AG08395 (cell line): ENCODE data around the gene RIMKLB.
"Not testable (repeated sequence)": the region's sequence is repeated elsewhere in the genome, so short reads cannot be mapped to it uniquely, and the experiment has no call there.

Experiments used
- DNase-seq: peaks from one replicate; pipeline ENCODE4 v3.0.0; 2012; ENCODE audit warnings: mixed read lengths, low spot score

RIMKLB gene

DNA sequence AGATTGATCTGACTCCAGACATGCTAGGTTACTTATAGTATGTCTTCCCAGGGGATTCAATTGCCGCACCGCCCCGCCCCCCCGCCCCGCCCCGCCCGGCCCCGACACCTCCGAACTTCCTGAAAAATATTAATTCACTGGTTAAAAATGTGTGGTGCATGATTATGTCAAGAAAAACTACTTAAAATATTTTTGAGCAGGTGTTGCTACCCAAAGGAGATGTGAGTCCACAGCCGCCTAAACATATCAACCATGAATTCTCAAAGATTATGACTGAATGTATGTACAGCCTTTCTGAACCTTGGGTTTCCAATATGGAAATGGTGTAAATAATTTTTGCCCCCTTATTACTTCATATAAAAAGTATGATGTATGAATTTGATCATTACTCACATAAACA, 2.7 kb upstream of the RIMKLB start:
- no peak for DNase-seq

- no peak for DNase-seq
These were observed 1.2 kb upstream of the RIMKLB start for GRCh38 chr12:8696442-8697090.

DNA sequence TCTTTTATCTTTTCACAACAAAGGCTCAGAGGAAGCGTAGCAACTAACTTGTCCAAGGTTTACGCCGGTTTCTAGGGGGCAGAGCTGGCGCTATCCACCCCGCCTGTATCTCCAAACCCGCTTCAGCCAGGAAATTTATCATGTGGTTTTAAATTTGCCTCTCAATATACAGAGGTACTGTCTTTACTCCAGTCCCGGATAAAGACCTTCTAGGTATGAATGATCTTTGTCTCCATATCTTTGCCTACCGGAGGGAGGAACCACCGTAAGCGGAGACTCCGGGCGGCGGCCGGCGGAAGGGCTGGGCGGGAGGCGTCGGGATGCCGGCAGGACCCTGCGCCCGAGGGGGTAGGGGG, 693 bp upstream of the RIMKLB start:
- peak; percentile 31 for DNase-seq

DNA sequence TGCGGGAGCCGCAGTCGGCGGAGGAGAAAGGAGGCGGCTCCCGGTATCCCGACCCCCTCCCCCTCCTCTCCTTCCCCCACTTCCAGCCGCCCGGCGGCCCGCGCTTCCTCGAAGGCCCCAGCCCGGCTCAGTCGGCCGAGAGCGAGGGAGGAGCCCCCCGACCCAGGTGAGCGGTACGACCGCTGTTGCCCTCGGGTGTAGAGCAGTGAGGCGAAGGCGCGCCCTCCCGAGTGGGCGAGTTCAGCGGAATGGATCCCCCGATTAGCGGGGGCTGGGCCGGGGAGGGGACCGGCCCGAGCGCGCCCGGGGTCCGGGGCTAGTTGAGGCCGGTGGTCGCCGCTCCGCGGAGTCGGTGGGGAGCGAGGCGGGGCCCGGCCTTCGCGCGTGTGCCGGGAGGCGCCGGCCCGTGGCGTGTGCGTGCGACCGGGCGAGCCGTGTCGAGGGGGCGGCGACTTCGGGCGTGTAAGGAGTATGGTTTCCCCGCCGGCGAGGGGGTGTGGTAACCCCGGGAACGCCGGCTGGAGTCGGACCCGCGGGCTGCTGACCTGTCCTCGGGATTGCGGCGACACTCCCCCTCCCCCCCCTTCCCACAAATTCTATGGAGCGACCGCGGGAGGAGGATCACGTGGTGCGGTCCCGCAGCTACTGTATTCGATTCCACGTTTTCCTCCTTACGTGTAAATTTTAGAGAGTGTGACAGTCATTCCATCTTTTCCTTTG, 501 bp downstream of the RIMKLB start:
- peak; percentile 55 for DNase-seq

- DNase-seq: no peak
These were observed 1.1 kb downstream of the RIMKLB start for GRCh38 chr12:8698879-8699278.

DNA sequence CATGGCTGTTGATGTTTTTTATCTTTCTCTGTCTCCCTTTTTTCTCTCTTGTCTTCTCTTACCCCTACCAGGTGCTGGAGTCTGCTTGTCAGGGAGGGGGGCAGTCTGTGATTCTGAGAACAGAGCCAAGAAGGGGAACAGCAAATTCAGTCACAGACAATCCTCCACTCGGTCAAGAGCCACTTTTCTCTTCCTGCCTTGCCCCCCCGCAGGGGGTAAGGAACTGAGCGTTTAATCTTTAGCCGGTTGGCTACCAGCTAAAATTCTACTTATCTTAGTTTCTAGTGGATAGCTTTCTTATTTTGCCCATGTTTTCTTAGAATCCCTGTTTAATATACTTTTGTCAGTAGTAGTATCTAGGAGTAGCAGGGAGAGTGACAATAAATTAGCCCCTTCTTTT, 1.9 kb downstream of the RIMKLB start:
- no peak for DNase-seq

DNA sequence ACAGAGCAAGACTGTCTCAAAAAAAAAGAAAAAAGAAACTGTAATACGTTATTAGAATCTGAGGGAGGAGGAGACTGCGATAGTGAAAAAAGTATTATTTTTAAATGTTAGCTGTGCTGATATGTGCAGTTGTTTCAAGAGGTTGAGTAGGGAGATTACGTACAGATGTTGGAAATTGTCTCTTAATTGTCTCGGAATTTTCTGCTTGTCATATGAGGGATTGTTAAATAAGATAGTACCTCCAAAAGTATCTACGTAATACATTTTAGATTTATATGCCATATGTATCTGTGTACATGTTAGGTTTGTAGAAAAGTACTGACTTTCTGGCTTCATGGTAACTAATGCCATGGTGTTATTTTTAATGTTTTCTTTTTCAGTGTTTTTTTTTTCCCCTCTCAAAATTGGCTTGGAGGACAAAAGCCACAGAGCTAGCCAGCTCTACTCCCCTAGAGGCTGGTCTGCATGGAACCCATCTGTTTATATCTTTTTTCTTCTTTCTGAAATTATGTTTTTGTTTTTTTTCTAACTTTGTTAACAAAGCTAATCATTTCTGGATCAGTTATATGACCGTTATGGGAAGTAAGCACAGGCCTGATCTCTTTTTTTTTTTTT, 3.4 kb downstream of the RIMKLB start:
- no peak for DNase-seq

GRCh38 chr12:8702159-8702558, 4.4 kb downstream of the RIMKLB start:
- no peak for DNase-seq

GRCh38 chr12:8709124-8709830, 11.5 kb downstream of the RIMKLB start:
- peak; percentile 55 for DNase-seq

DNA sequence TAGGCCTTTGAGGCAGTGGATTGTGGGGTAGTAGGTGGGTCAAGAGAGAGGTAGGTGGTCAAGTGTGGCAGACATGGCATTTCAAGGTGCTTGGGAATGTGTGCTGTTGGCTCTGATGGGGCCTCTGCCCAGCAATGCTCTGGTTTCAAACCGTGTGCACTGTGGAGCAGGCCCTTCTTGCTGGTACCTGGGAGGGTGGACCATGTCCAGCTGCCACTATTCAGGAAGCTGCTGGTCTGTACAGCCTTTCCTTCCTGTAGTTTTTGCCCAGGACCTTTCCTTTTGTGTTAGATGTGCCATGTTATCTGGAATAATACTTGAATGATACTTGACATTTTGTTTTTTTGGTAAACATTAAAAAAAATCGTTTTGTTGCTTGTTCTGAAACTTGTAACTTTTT, 14.8 kb downstream of the RIMKLB start:
- DNase-seq: no peak

DNA sequence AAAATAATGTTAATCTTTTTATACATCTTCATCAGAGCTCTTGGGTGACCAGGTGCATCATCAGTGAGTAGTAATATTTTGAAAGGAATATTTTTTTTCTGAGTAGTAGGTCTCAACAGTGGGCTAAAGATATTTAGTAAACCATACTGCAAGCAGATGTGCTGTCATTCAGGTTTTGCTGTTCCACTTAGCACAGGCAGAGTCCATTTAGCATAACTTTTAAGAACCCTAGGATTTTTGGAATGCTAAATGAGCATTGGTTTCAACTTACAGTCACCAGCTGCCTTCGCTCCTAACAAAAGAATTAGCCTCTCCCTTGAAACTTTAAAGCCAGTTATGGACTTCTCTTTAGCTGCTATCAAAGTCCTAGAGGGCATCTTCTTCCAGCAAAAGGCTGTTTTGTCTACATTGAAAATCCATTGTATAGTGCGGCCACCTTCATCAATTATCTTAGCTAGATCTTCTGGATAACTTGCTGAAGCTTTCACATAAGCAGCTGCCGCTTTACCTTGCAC, 24.6 kb downstream of the RIMKLB start:
- no peak for DNase-seq

DNA sequence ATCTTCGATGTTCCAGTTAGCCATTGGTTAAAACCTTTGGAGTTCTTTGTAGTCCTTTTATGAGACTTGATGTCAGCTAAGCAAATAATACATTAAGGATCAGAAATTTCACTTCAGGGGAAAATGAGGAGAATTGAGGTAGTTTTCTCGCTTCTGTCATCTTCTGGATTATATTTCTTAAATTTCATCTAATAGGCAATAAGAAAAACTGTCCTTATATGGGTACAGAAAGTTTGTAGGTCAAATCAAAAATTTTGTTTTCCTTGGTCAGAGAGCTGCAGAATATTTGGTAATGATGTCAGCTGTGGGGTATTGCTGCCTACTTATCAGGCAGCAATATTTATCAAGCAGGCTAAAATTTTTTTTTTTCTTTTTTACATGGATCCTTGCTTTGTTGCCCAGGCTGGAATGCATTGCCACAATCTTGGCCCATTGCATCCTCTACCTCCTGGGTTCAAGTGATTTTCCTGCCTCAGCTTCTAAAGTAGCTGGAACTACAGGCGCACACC, 37.1 kb downstream of the RIMKLB start:
- no peak for DNase-seq

DNA sequence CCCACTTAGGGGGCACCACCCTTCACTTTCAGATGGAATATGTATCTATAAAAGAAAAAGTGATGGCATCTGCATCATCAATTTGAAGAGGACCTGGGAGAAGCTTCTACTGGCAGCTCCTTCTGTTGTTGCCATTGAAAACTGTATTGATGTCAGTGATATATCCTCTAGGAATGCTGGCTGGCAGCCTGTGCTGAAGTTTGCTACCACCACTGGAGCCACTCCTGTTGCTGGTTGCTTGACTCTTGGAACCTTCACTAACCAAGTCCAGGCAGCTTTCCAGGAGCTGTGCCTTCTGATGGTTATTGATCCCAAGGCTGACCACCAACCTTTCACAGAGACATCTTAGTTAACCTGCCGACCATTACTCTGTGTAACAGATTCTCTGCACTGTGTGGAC, 44.7 kb downstream of the RIMKLB start:
- peak; percentile 87 for DNase-seq

DNA sequence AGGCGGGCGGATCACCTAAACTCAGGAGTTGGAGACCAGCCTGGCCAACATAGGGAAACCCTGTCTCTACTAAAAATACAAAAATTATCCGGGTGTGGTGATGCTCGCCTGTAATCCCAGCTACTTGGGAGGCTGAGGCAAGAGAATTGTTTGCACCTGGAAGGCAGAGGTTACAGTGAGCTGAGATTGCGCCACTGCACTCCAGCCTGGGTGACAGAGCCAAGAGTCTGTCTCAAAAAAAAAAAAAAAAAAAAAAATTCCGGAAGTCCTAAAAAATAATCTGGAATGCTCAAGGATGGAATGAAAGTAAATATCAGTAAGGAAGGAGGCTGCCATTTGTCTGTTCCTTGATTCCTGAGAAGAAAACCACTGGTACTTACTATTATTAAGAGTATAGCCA, 45.3 kb downstream of the RIMKLB start:
- DNase-seq: not testable (repeated sequence)

- DNase-seq: not testable (repeated sequence)
These were observed 47.8 kb downstream of the RIMKLB start for GRCh38 chr12:8745631-8746030.

DNA sequence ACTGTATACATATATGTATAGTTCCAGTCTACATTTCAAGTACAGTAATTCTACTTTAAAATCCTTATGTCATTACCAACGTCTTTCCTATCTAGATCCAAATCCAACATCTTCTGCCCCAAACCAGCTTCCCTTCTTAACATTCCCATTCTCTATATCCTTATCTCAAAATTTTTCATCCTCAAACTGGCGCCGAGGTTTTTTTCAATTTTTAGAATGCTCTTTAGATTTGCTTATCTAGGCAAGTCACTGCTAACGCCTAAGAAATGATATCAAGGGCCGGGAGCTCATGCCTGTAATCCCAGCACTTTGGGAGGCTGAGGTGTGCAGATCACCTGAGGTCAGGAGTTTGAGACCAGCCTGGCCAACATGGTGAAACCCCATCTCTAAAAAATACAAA, 48.3 kb downstream of the RIMKLB start:
- DNase-seq: no peak

GRCh38 chr12:8760076-8760475, 62.3 kb downstream of the RIMKLB start:
- not testable (repeated sequence) for DNase-seq

DNA sequence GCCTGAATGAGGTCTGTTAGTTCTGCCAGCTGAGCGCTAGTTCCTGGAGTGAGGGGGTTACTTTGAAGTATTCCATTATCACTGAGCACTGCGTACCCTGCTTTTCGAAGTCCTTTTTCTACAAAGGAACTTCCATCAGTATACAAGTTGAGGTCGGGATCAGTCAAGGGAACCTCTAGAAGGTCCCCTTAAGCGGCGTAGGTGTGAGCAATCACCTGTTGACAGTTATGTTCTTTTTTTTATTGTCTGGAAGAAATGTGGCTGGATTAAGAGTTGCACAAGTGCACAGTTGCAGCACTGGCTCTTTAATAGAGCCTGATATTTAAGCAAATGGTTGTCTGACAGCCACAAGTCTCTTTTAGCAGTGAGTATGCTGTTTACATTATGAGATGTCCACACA, 64.9 kb downstream of the RIMKLB start:
- DNase-seq: not testable (repeated sequence)

DNA sequence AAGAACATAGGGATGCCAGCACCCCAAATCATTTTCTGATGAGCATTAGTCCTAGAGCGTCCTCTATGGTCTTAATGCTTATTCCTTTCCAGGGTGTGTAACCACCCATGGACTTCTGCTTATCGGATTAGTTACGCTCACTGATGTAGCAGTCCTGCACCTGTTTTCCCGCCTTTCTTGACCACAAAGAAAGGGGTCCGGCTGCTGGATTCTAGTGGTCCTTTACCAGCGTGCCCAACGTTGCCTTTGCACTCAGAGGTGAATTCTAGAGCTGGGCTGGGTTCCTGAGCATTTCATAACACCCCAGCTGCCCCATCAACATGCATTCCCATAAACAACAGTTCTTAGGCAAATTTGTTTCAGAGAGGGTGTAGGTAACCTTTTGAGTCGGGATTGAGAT, 68.3 kb downstream of the RIMKLB start:
- DNase-seq: not testable (repeated sequence)

DNA sequence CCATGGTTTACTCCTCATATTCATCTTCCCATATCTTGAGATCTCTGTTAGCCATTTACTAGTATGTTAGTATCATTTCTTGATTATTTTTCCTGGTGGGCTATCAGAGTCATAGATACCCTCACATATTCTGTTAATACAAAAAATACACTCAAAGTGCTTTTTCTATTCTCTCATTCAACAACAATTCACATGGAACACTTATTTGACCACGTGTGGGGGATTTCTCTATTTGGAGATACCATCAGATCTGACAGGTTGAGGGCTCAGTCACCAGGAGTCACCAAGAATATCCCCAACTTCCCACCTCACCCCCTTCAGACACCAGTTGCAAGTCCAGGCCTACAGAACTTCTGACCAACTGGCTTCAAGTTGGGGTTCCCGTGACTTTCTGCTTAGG, 72.7 kb downstream of the RIMKLB start:
- DNase-seq: no peak

GRCh38 chr12:8771072-8771471, 73.3 kb downstream of the RIMKLB start:
- DNase-seq: no peak

GRCh38 chr12:8773461-8773860, 75.7 kb downstream of the RIMKLB start:
- no peak for DNase-seq
